ELR (cell line): ENCODE measurements around the gene PTGDS.

ENCODE experiments used
- DNase-seq: peaks from one replicate; pipeline ENCODE4 v3.0.0-alpha.2; 2015; ENCODE audit warnings: low read depth

Gene PTGDS

GRCh38 chr9:137011156-137011555 is 33.9 kb downstream of the PTGDS start:
- DNase-seq, result no peak

GRCh38 chr9:137011907-137012675 is 34.8 kb downstream of the PTGDS start:
- no peak for DNase-seq

GRCh38 chr9:137012694-137013570 is 35.6 kb downstream of the PTGDS start:
- no peak for DNase-seq

- no peak for DNase-seq
These were observed 36.3 kb downstream of the PTGDS start for GRCh38 chr9:137013571-137013940.

- no peak for DNase-seq
These were observed 36.9 kb downstream of the PTGDS start for GRCh38 chr9:137014166-137014565.

- DNase-seq, result no peak
These were observed 37.7 kb downstream of the PTGDS start for GRCh38 chr9:137014776-137015539.

- DNase-seq, result no peak
These were observed 38.2 kb downstream of the PTGDS start for GRCh38 chr9:137015540-137015930.

GRCh38 chr9:137015976-137016375 is 38.7 kb downstream of the PTGDS start:
- no peak for DNase-seq

- DNase-seq, result no peak
These were observed 39.1 kb downstream of the PTGDS start for GRCh38 chr9:137016436-137016835.

- DNase-seq, result no peak
These were observed 39.8 kb downstream of the PTGDS start for GRCh38 chr9:137017071-137017470.

GRCh38 chr9:137017791-137018497 is 40.6 kb downstream of the PTGDS start:
- DNase-seq, result no peak

- DNase-seq, result no peak
These were observed 41.7 kb downstream of the PTGDS start for GRCh38 chr9:137018761-137019559.

- no peak for DNase-seq
These were observed 42.8 kb downstream of the PTGDS start for GRCh38 chr9:137019891-137020683.

- no peak for DNase-seq
These were observed 43.7 kb downstream of the PTGDS start for GRCh38 chr9:137020771-137021567.

- no peak for DNase-seq
These were observed 44.3 kb downstream of the PTGDS start for GRCh38 chr9:137021568-137021978.

GRCh38 chr9:137021979-137022661 is 44.8 kb downstream of the PTGDS start:
- DNase-seq, result peak; percentile 92

- DNase-seq, result no peak
These were observed 45.3 kb downstream of the PTGDS start for GRCh38 chr9:137022662-137023008.

- no peak for DNase-seq
These were observed 45.9 kb downstream of the PTGDS start for GRCh38 chr9:137023157-137023556.

GRCh38 chr9:137023583-137023991 is 46.3 kb downstream of the PTGDS start:
- no peak for DNase-seq
